Activated T-helper 2 cell treated with anti-CD3 and anti-CD28 coated beads, Interferon-gamma antibody, Interleukin-2, Interleukin-4, amounts not matched to agents 10 μg/mL and 5 μg/mL and 100 μg/mL, durations not matched to agents 14 hours and 24 hours and 36 hours (primary cell): ENCODE measurements around the gene HOXC10. TPM values are rescaled to one million over a fixed set of nuclear protein-coding genes. Genes with fewer than 3 reads are reported as not detected.

Experiments used
- DNase-seq: peaks from one replicate; pipeline ENCODE4 v3.0.0; 2021; ENCODE audit warnings: low spot score
- H3K27ac Mint-ChIP-seq: one replicate; pipeline ENCODE4 v1.8.0; 2021; ENCODE audit warnings: mixed read lengths
- H3K27me3 Mint-ChIP-seq: one replicate; pipeline ENCODE4 v1.8.0; 2021; ENCODE audit warnings: low read depth, mixed read lengths
- H3K36me3 Mint-ChIP-seq: one replicate; pipeline ENCODE4 v1.8.0; 2021; ENCODE audit warnings: low read depth, mixed read lengths
- H3K4me1 Mint-ChIP-seq: one replicate; pipeline ENCODE4 v1.8.0; 2021; ENCODE audit warnings: low read depth, mixed read lengths
- H3K4me3 Mint-ChIP-seq: one replicate; pipeline ENCODE4 v1.8.0; 2021; ENCODE audit warnings: low read depth, mild to moderate bottlenecking, moderate library complexity, mixed read lengths
- H3K9me3 Mint-ChIP-seq: one replicate; pipeline ENCODE4 v1.8.0; 2021; ENCODE audit warnings: mixed read lengths
- intact Hi-C: fragments of 100-400 bp; cut with micrococcal nuclease; formaldehyde crosslinking; loops from one replicate; pipeline ENCODE4 v1.15.1; 2023
- total RNA-seq: library from RNA; stranded (reverse); gene quantifications from 2 replicates; pipeline ENCODE4 v1.2.3, GENCODE V29; 2022

The HOXC10 gene
- total RNA-seq, 1 donor from 2014 or later: not detected

GRCh38 chr12:53963434-53964314 is 21.3 kb upstream of the HOXC10 start:
- DNase-seq: no peak
- no peaks in the 10 kb centered on the region for H3K36me3 Mint-ChIP-seq
- H3K27me3 Mint-ChIP-seq: peaks cover 85% of the 10 kb centered on the region
- H3K27ac Mint-ChIP-seq: no peak overlapping the region
- no peaks in the 10 kb centered on the region for H3K9me3 Mint-ChIP-seq
- peaks cover 4% of the 10 kb centered on the region for H3K4me1 Mint-ChIP-seq
- intact Hi-C loops: loop anchor here (5.0 kb wide), 1 partner anchor 36 kb away; no protein-coding TSS in a partner anchor
- no peak overlapping the region for H3K4me3 Mint-ChIP-seq

GRCh38 chr12:53964315-53964713 is 20.6 kb upstream of the HOXC10 start:
- DNase-seq: no peak
- Mint-ChIP-seq H3K4me1 (peaks cover 4% of the 10 kb centered on the region), H3K36me3 (no peaks in the 10 kb centered on the region), H3K4me3 (no peak overlapping the region), H3K9me3 (no peaks in the 10 kb centered on the region), H3K27ac (no peak overlapping the region), H3K27me3 (peaks cover 86% of the 10 kb centered on the region)
- intact Hi-C loops: loop anchor here (5.0 kb wide), 1 partner anchor 37 kb away; no protein-coding TSS in a partner anchor

- H3K27ac Mint-ChIP-seq: no peak overlapping the region
- no peaks in the 10 kb centered on the region for H3K36me3 Mint-ChIP-seq
- H3K4me3 Mint-ChIP-seq: no peak overlapping the region
- H3K4me1 Mint-ChIP-seq: peaks cover 4% of the 10 kb centered on the region
- DNase-seq: no peak
- intact Hi-C loops: loop anchor here (5.0 kb wide), 2 partner anchors 37 to 87 kb away; partner anchors contain the start of genes HOXC4 and HOXC9
- no peaks in the 10 kb centered on the region for H3K9me3 Mint-ChIP-seq
- peaks cover 83% of the 10 kb centered on the region for H3K27me3 Mint-ChIP-seq
Observed at GRCh38 chr12:53965281-53966084, 19.5 kb upstream of the HOXC10 start.

GRCh38 chr12:53966085-53966384 is 18.9 kb upstream of the HOXC10 start:
- Mint-ChIP-seq H3K4me3 (no peak overlapping the region), H3K36me3 (no peaks in the 10 kb centered on the region), H3K27ac (no peak overlapping the region), H3K27me3 (peaks cover 87% of the 10 kb centered on the region), H3K4me1 (peaks cover 4% of the 10 kb centered on the region), H3K9me3 (no peaks in the 10 kb centered on the region)
- intact Hi-C loops: loop anchor here (5.0 kb wide), 2 partner anchors 36 to 86 kb away; partner anchors contain the start of genes HOXC4 and HOXC9
- DNase-seq: no peak

- H3K4me3 Mint-ChIP-seq: no peak overlapping the region
- no peak for DNase-seq
- H3K9me3 Mint-ChIP-seq: no peaks in the 10 kb centered on the region
- H3K4me1 Mint-ChIP-seq: peaks cover 4% of the 10 kb centered on the region
- intact Hi-C loops: loop anchor here (5.0 kb wide), 2 partner anchors 36 to 86 kb away; partner anchors contain the start of genes HOXC4 and HOXC9
- no peaks in the 10 kb centered on the region for H3K36me3 Mint-ChIP-seq
- H3K27me3 Mint-ChIP-seq: peaks cover 92% of the 10 kb centered on the region
- H3K27ac Mint-ChIP-seq: no peak overlapping the region
Observed at GRCh38 chr12:53966385-53967133, 18.4 kb upstream of the HOXC10 start.

- H3K27ac Mint-ChIP-seq: no peak overlapping the region
- no peaks in the 10 kb centered on the region for H3K36me3 Mint-ChIP-seq
- no peak for DNase-seq
- intact Hi-C loops: loop anchor here (5.0 kb wide), 2 partner anchors 35 to 85 kb away; partner anchors contain the start of genes HOXC4 and HOXC9
- H3K4me1 Mint-ChIP-seq: peaks cover 4% of the 10 kb centered on the region
- H3K4me3 Mint-ChIP-seq: no peak overlapping the region
- H3K9me3 Mint-ChIP-seq: no peaks in the 10 kb centered on the region
- H3K27me3 Mint-ChIP-seq: peaks cover 94% of the 10 kb centered on the region
Observed at GRCh38 chr12:53967421-53967925, 17.5 kb upstream of the HOXC10 start.

- Mint-ChIP-seq H3K27ac (no peak overlapping the region), H3K4me1 (peaks cover 7% of the 10 kb centered on the region), H3K27me3 (peaks cover 94% of the 10 kb centered on the region), H3K9me3 (no peaks in the 10 kb centered on the region), H3K36me3 (peaks cover 2% of the 10 kb centered on the region), H3K4me3 (no peak overlapping the region)
- no peak for DNase-seq
- intact Hi-C loops: loop anchor here (5.0 kb wide), 2 partner anchors 34 to 84 kb away; partner anchors contain the start of genes HOXC4 and HOXC9
Observed at GRCh38 chr12:53968214-53969127, 16.5 kb upstream of the HOXC10 start.

GRCh38 chr12:53969588-53970259 is 15.2 kb upstream of the HOXC10 start:
- Mint-ChIP-seq H3K27ac (no peak overlapping the region), H3K9me3 (no peaks in the 10 kb centered on the region), H3K4me1 (peaks cover 7% of the 10 kb centered on the region), H3K4me3 (no peak overlapping the region), H3K36me3 (peaks cover 2% of the 10 kb centered on the region), H3K27me3 (peaks cover 88% of the 10 kb centered on the region)
- no peak for DNase-seq
- intact Hi-C loops: loop anchor here (5.0 kb wide), 3 partner anchors 32 to 83 kb away; partner anchors contain the start of genes HOXC13, HOXC4 and HOXC9

GRCh38 chr12:53970451-53970850 is 14.5 kb upstream of the HOXC10 start:
- no peak overlapping the region for H3K27ac Mint-ChIP-seq
- H3K4me1 Mint-ChIP-seq: peaks cover 7% of the 10 kb centered on the region
- peaks cover 84% of the 10 kb centered on the region for H3K27me3 Mint-ChIP-seq
- intact Hi-C loops: loop anchor here (5.0 kb wide), 1 partner anchor 33 kb away; the partner anchor contains the start of gene HOXC13
- no peak for DNase-seq
- H3K9me3 Mint-ChIP-seq: no peaks in the 10 kb centered on the region
- peaks cover 2% of the 10 kb centered on the region for H3K36me3 Mint-ChIP-seq
- H3K4me3 Mint-ChIP-seq: no peak overlapping the region

- Mint-ChIP-seq H3K27me3 (peaks cover 83% of the 10 kb centered on the region), H3K9me3 (no peaks in the 10 kb centered on the region), H3K36me3 (peaks cover 2% of the 10 kb centered on the region), H3K4me1 (peaks cover 6% of the 10 kb centered on the region), H3K4me3 (no peak overlapping the region), H3K27ac (no peak overlapping the region)
- no peak for DNase-seq
- intact Hi-C loops: loop anchor here (5.0 kb wide), 1 partner anchor 34 kb away; the partner anchor contains the start of gene HOXC13
Observed at GRCh38 chr12:53971129-53971528, 13.8 kb upstream of the HOXC10 start.

GRCh38 chr12:53971686-53972085 is 13.3 kb upstream of the HOXC10 start:
- peaks cover 6% of the 10 kb centered on the region for H3K4me1 Mint-ChIP-seq
- peaks cover 82% of the 10 kb centered on the region for H3K27me3 Mint-ChIP-seq
- intact Hi-C loops: loop anchor here (5.0 kb wide), 1 partner anchor 34 kb away; the partner anchor contains the start of gene HOXC13
- no peaks in the 10 kb centered on the region for H3K9me3 Mint-ChIP-seq
- peaks cover 2% of the 10 kb centered on the region for H3K36me3 Mint-ChIP-seq
- no peak overlapping the region for H3K27ac Mint-ChIP-seq
- no peak for DNase-seq
- no peak overlapping the region for H3K4me3 Mint-ChIP-seq
